DOHH2 (cell line): ENCODE data around the gene RAB7A.
"Not testable (repeated sequence)": the region's sequence is repeated elsewhere in the genome, so short reads cannot be mapped to it uniquely, and the experiment has no call there.

Source experiments
- H3F3A ChIP-seq: fragments of 200-600 bp; sonication (generic), shearing (Covaris generic); 2 replicates; pipeline ENCODE4 v1.6.0; 2016; ENCODE audit warnings: antibody characterized with exemption, mild to moderate bottlenecking; ENCODE audit not compliant: control insufficient read depth, insufficient read depth
- H3K27ac ChIP-seq: fragments of 200-600 bp; sonication (generic); 2 replicates; pipeline ENCODE4 v1.5.1; 2014; ENCODE audit warnings: low read depth, mild to moderate bottlenecking, low read length, moderate library complexity
- H3K27me3 ChIP-seq: fragments of 200-600 bp; sonication (generic); 2 replicates; pipeline ENCODE4 v1.6.1; 2014; ENCODE audit warnings: mild to moderate bottlenecking, low read length, mixed read lengths; ENCODE audit not compliant: control insufficient read depth
- H3K36me3 ChIP-seq: fragments of 200-600 bp; sonication (generic); 2 replicates; pipeline ENCODE4 v1.6.1; 2014; ENCODE audit warnings: mild to moderate bottlenecking, low read length, moderate library complexity, mixed read lengths; ENCODE audit not compliant: control insufficient read depth
- H3K4me1 ChIP-seq: fragments of 200-600 bp; sonication (generic); 2 replicates; pipeline ENCODE4 v1.6.1; 2014; ENCODE audit warnings: mild to moderate bottlenecking, low read length, mixed read lengths; ENCODE audit not compliant: control insufficient read depth
- H3K4me2 ChIP-seq: fragments of 200-600 bp; sonication (generic); 2 replicates; pipeline ENCODE4 v1.6.0; 2014; ENCODE audit warnings: mild to moderate bottlenecking, low read length, moderate library complexity
- H3K4me3 ChIP-seq: fragments of 200-600 bp; sonication (generic); 2 replicates; pipeline ENCODE4 v1.5.1; 2014; ENCODE audit warnings: mild to moderate bottlenecking, low read length, mixed read lengths
- H3K79me2 ChIP-seq: fragments of 200-600 bp; sonication (generic); 2 replicates; pipeline ENCODE4 v1.6.1; 2014; ENCODE audit warnings: mild to moderate bottlenecking, low read length, mixed read lengths; ENCODE audit not compliant: control insufficient read depth
- H3K9me2 ChIP-seq: fragments of 200-600 bp; sonication (generic); replicated peaks from 2 replicates; pipeline ENCODE4 v1.6.1; 2014; ENCODE audit warnings: mild to moderate bottlenecking, low read length, mixed read lengths; ENCODE audit not compliant: control insufficient read depth
- H3K9me3 ChIP-seq: fragments of 200-600 bp; sonication (generic); 2 replicates; pipeline ENCODE4 v1.6.1; 2014; ENCODE audit warnings: antibody characterized with exemption, low read length, mixed read lengths; ENCODE audit not compliant: control insufficient read depth, insufficient read depth
- H4K20me1 ChIP-seq: fragments of 200-600 bp; sonication (generic); 2 replicates; pipeline ENCODE4 v1.6.0; 2014; ENCODE audit warnings: low read depth, mild to moderate bottlenecking, antibody characterized with exemption, low read length, moderate library complexity; ENCODE audit not compliant: control insufficient read depth, insufficient read depth
- EZH2phosphoT487 ChIP-seq: fragments of 200-600 bp; sonication (generic); IDR thresholded peaks from 2 replicates; pipeline ENCODE4 v1.6.1; 2017; ENCODE audit warnings: borderline replicate concordance, mild to moderate bottlenecking, antibody characterized with exemption, low read length, moderate library complexity, mixed read lengths
- TF ChIP-seq, protein P1 (sequence below): fragments of 200-600 bp; sonication (generic); IDR thresholded peaks from one replicate; pipeline ENCODE4 v1.5.1; 2014; ENCODE audit warnings: antibody characterized with exemption, mild to moderate bottlenecking, low read depth, low read length; ENCODE audit not compliant: poor library complexity, severe bottlenecking

RAB7A gene

DNA sequence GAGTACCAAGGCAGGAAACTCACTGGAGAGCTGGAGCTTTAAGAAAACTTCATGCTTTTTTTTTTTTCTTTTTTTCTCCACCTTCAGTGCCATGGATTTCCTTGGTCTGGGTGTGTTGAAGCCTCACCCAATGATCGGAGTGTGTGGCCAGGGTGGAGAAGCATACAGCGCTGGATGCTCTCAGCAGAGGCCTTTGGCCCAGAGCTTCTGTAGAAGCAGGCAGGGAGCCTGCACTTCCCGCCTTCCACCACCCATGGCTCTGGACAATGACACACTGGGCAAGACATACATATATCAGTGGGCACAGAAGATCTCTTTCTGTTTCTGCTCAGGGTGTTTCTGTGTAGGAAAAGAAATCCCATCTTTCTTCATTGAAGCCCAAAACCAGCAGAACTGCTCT lies 97.6 kb downstream of the RAB7A start:
- peaks cover 5% of the 10 kb centered on the region; the same call in 1 of the 2 replicates for H4K20me1 ChIP-seq
- TF ChIP-seq EZH2phosphoT487 = no peak
- no peaks in the 10 kb centered on the region for H3K27me3 ChIP-seq
- no peaks in the 10 kb centered on the region for H3K79me2 ChIP-seq
- H3K4me1 ChIP-seq = no peaks in the 10 kb centered on the region
- no peak overlapping the region for H3K4me2 ChIP-seq
- no peak overlapping the region for H3K27ac ChIP-seq
- no peaks in the 10 kb centered on the region for H3K9me3 ChIP-seq
- H3K9me2 ChIP-seq = no peaks in the 10 kb centered on the region
- H3K36me3 ChIP-seq = no peaks in the 10 kb centered on the region; the same call in 1 of the 2 replicates
- no peak overlapping the region for H3K4me3 ChIP-seq
- H3F3A ChIP-seq = no peaks in the 10 kb centered on the region

DNA sequence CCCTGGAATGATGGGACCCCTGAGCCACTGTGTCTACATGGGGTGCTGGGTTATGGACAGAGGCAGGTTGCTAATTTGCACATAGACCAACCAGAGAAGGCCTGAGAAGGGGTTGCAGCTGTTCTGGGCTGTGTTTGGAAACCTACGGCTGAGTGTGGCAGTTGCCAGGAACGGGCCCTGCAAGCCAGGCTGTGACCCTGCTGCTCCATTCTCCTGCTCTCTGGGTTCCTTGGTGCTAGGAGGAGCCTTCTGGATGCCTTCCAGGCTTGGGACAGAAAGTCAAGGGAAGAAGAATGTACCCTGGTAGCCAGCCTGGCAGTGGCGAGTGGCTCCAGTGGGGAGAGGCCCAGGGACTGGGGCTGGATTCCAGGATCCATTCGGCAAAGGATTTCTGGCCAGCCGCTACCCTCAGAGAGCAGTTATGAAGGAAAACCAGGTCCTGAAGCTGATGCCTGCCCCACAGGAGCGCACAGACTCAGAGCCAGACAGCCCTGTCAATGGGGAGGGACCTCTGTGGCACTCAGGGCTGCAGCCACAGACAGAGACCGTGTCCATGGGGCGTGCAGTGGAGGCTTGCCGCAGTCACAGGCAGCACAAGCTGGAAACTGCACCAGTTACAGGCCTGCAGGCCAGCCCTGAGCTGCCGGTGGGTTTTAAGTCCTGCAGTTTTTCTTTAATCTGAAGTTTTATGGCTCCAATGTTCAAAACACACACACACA lies 98.3 kb downstream of the RAB7A start:
- Histone ChIP-seq H3K4me1 (no peaks in the 10 kb centered on the region), H3K27me3 (no peaks in the 10 kb centered on the region), H3K79me2 (no peaks in the 10 kb centered on the region), H3K27ac (no peak overlapping the region), H3K36me3 (no peaks in the 10 kb centered on the region), H3K4me2 (no peak overlapping the region), H3K9me2 (no peaks in the 10 kb centered on the region), H3K4me3 (no peak overlapping the region), H3F3A (no peaks in the 10 kb centered on the region), H3K9me3 (no peaks in the 10 kb centered on the region), H4K20me1 (peaks cover 5% of the 10 kb centered on the region; the same call in 1 of the 2 replicates)
- TF ChIP-seq, protein P1, sequence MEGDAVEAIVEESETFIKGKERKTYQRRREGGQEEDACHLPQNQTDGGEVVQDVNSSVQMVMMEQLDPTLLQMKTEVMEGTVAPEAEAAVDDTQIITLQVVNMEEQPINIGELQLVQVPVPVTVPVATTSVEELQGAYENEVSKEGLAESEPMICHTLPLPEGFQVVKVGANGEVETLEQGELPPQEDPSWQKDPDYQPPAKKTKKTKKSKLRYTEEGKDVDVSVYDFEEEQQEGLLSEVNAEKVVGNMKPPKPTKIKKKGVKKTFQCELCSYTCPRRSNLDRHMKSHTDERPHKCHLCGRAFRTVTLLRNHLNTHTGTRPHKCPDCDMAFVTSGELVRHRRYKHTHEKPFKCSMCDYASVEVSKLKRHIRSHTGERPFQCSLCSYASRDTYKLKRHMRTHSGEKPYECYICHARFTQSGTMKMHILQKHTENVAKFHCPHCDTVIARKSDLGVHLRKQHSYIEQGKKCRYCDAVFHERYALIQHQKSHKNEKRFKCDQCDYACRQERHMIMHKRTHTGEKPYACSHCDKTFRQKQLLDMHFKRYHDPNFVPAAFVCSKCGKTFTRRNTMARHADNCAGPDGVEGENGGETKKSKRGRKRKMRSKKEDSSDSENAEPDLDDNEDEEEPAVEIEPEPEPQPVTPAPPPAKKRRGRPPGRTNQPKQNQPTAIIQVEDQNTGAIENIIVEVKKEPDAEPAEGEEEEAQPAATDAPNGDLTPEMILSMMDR = no peak

DNA sequence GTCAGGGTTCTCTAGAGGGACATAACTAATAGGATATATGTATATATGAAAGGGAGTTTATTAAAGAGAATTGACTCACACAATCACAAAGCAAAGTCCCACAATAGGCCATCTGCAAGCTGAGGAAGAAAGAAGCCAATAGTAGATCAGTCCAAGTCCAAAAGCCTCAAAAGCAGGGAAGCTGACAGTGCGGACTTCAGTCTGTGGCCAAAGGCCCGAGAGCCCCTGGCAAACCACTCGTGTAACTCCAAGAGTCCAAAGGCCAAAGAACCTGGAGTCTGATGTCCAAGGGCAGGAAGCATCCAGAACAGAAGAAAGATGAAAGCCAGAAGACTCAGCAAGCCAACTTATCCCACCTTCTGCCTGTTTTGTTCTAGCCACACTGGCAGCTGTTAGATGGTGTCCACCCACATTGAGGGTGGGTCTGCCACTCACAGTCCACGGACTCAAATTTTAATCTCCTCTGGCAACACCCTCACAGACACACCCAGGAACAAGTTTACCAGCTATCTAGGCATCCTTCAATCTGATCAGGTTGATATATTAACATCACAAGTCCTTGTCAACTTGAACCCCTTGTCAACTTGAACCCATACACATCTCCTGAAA lies 99.2 kb downstream of the RAB7A start:
- no peaks in the 10 kb centered on the region for H3K4me1 ChIP-seq
- H3K4me2 ChIP-seq = no peak overlapping the region
- no peaks in the 10 kb centered on the region for H3K27me3 ChIP-seq
- peaks cover 5% of the 10 kb centered on the region; the same call in 1 of the 2 replicates for H4K20me1 ChIP-seq
- H3K79me2 ChIP-seq = no peaks in the 10 kb centered on the region
- TF ChIP-seq EZH2phosphoT487 = no peak
- TF ChIP-seq, protein P1 = no peak
- no peaks in the 10 kb centered on the region for H3K9me2 ChIP-seq
- H3F3A ChIP-seq = no peaks in the 10 kb centered on the region
- H3K27ac ChIP-seq = no peak overlapping the region
- no peaks in the 10 kb centered on the region for H3K9me3 ChIP-seq
- H3K36me3 ChIP-seq = no peaks in the 10 kb centered on the region
- H3K4me3 ChIP-seq = no peak overlapping the region

DNA sequence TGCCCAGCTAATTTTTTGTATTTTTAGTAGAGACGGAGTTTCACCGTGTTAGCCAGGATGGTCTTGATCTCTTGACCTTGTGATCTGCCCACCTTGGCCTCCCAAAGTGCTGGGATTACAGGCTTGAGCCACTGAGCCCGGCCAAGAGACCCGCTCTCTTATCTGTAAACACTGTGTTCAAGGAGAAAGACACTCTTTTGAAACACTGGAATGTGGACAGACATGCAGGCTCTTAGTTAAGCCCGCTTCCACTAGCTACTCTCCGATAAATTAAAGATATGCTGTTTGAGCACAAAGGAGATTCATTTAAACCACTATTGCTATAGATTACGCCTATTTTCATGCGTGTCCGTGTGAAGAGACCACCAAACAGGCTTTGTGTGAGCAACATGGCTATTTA lies 103.1 kb downstream of the RAB7A start:
- not testable (repeated sequence) for H4K20me1 ChIP-seq, H3K9me2 ChIP-seq, H3K36me3 ChIP-seq, H3K79me2 ChIP-seq, H3K4me1 ChIP-seq, H3K4me2 ChIP-seq, H3K27ac ChIP-seq, H3F3A ChIP-seq, H3K4me3 ChIP-seq, H3K27me3 ChIP-seq, H3K9me3 ChIP-seq

DNA sequence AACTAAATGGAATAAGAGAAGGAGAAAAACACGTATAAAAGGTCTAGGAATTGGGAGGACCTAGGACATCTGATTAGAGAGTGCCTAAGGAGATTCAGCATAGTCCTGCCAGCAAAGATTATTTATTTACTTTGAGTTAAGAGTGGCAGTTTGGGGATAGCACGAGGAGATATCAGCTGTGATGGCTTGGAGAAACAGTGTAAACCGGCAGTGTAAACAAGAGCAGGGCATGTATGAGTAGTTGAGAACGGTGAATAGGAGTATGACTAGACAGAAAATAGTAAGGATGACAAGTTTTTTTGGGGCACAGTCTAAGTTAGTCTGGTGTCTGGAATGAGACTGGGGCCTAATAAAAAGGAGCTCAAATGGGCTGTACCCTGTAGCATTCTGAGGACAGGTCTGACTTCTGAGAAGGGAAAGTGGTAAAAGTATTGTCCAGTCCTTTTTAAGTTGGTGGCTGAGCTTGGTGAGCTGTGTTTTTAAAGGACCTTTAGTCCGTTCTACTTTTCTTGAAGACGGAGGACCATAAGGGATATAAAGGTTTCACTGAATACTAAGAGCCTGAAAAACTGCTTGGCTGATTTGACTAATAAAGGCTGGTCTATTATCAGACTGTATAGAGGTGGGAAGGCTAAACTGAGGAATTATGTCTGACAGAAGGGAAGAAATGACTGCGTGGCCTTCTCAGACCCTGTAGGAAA lies 104.1 kb downstream of the RAB7A start:
- H3K9me3 ChIP-seq, H3K36me3 ChIP-seq, H3K27ac ChIP-seq, H3K4me1 ChIP-seq, H3K4me3 ChIP-seq, H3K27me3 ChIP-seq, H3K4me2 ChIP-seq, H4K20me1 ChIP-seq, H3F3A ChIP-seq, H3K79me2 ChIP-seq, H3K9me2 ChIP-seq: not testable (repeated sequence)

DNA sequence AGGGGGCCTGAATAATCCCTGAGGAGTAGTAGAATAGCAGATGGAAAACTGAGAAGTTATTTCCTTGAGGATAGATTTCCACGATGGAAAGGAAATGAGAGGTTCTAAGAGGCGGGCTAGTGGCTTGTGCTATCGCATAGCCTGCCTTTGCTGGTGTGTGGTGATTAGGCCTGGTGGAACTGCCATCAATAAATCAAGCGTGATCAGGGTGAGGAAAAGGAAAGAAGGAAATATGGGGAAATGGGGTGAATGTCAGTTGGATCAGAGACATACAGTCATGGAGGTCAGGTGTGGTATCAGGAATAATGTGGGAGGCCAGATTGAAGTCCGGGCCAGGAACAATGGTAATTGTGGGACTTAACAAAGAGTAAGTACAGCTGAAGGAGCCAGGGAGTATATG lies 104.8 kb downstream of the RAB7A start:
- H4K20me1 ChIP-seq, H3K27ac ChIP-seq, H3K9me2 ChIP-seq, H3F3A ChIP-seq, H3K27me3 ChIP-seq, H3K9me3 ChIP-seq, H3K36me3 ChIP-seq, H3K4me3 ChIP-seq, H3K4me2 ChIP-seq, H3K4me1 ChIP-seq, H3K79me2 ChIP-seq: not testable (repeated sequence)
